ENCODE results near the gene PTGER1. TPM values are rescaled to one million over a fixed set of nuclear protein-coding genes. Genes with fewer than 3 reads are reported as not detected.

Gene PTGER1
- total and polyA plus RNA-seq, 2 experiments from 2014 or later: 0.60 to 3.5 TPM

DNA sequence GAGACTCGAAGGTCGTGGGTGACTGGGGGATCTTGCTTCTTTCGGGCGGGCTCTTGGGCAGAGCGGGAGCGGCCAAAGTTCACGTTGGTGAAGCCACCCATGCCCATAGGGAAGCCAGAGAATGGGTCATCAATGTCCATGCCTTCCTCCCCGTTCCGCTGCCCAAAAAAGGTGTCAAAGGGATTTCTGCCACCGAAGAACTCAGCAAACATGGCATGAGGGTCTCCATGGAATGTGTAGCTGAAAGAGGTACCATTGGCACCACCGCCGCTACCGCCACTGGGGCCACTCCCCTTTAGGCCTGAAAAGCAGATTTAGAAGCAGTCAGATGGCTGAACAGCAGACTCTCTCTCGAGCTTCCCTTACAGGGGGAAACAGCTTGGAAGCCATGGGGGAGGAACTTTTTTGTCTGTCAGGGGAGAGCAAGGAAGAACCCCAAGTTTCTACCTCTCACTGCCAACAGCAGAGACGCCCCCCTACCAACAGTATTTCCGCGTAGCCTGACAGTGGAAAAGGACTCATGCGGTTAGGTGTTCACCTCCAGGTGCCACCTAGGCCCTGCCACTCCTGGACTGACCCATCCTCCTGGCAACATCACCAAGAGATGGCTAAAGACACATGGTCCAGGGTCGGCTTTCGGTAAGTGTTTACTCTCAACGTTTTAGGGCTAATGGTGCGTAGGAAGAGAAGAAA, 41.7 kb upstream of the PTGER1 start:
- TF ChIP-seq, protein P1, sequence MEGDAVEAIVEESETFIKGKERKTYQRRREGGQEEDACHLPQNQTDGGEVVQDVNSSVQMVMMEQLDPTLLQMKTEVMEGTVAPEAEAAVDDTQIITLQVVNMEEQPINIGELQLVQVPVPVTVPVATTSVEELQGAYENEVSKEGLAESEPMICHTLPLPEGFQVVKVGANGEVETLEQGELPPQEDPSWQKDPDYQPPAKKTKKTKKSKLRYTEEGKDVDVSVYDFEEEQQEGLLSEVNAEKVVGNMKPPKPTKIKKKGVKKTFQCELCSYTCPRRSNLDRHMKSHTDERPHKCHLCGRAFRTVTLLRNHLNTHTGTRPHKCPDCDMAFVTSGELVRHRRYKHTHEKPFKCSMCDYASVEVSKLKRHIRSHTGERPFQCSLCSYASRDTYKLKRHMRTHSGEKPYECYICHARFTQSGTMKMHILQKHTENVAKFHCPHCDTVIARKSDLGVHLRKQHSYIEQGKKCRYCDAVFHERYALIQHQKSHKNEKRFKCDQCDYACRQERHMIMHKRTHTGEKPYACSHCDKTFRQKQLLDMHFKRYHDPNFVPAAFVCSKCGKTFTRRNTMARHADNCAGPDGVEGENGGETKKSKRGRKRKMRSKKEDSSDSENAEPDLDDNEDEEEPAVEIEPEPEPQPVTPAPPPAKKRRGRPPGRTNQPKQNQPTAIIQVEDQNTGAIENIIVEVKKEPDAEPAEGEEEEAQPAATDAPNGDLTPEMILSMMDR (IDR thresholded peaks at IDR 0.05; ENCODE audit: poor library complexity): no peak
- no peak for TF ChIP-seq EZH2phosphoT487 (IDR thresholded peaks at IDR 0.05; ENCODE audit: low read depth, severe bottlenecking, unreplicated experiment)
- no peak for TF ChIP-seq EZH2 (IDR thresholded peaks at IDR 0.05; ENCODE audit: borderline replicate concordance)
- no peak for DNase-seq (ENCODE audit: low spot score)
- Histone ChIP-seq H3K27me3 (no peaks in the 10 kb centered on the region), H4K20me1 (ENCODE audit: insufficient read depth, poor library complexity, severe bottlenecking) (peaks cover 38% of the 10 kb centered on the region), H3K4me1 (ENCODE audit: insufficient read depth) (peaks cover 27% of the 10 kb centered on the region), H3K9me3 (ENCODE audit: low read depth) (no peaks in the 10 kb centered on the region), H3K79me2 (peaks cover 39% of the 10 kb centered on the region), H3K9me2 (replicated peaks; ENCODE audit: insufficient read depth) (no peaks in the 10 kb centered on the region), H3K36me3 (replicated peaks; ENCODE audit: insufficient read depth, low read depth) (peaks cover 6% of the 10 kb centered on the region), H3K4me3 (peak overlapping the region; percentile 93), H2AFZ (no peak overlapping the region), H3K4me2 (peak overlapping the region; percentile 96), H3K27ac (peak overlapping the region; percentile 99)
- WGBS (ENCODE audit: low lambda C conversion rate, missing lambda C conversion rate): 34% methylated on average over 22 of the region's 22 CpGs

DNA sequence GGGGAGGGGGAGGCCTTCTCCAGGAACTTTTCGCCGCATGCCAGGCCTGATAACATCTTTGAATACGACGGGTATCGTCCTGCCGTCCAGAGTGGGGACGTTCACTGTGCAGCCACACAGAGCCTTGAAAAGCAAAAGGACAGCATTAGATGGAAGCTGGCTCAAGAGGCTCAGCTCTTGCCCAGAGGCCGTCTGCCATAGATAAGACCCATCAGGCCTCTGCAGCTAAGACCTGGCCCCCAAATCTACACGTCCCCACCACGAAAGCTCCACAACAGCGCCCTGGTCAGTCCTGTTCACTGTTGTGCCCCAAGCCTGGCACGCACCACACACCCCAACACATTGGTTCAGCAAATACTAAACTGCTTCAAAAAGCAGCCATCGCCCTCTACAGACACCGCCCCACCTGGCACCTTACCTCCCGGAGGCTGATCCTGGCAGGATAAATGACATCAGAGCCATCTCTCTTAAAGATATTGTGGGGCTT, 40.9 kb upstream of the PTGER1 start:
- Histone ChIP-seq H3K27ac (peak overlapping the region; percentile 99), H3K36me3 (replicated peaks; ENCODE audit: insufficient read depth, low read depth) (peaks cover 6% of the 10 kb centered on the region), H3K9me3 (ENCODE audit: low read depth) (no peaks in the 10 kb centered on the region), H3K9me2 (replicated peaks; ENCODE audit: insufficient read depth) (no peaks in the 10 kb centered on the region), H3K4me3 (peak overlapping the region; percentile 93), H4K20me1 (ENCODE audit: insufficient read depth, poor library complexity, severe bottlenecking) (peaks cover 38% of the 10 kb centered on the region), H2AFZ (no peak overlapping the region), H3K79me2 (peaks cover 39% of the 10 kb centered on the region), H3K4me1 (ENCODE audit: insufficient read depth) (peaks cover 27% of the 10 kb centered on the region), H3K27me3 (no peaks in the 10 kb centered on the region), H3K4me2 (peak overlapping the region; percentile 96)
- whole genome bisulfite sequencing (ENCODE audit: low lambda C conversion rate, missing lambda C conversion rate): 75% methylated on average over 15 of the region's 15 CpGs
- no peak for TF ChIP-seq EZH2 (IDR thresholded peaks at IDR 0.05; ENCODE audit: borderline replicate concordance)
- TF ChIP-seq, protein P1 (IDR thresholded peaks at IDR 0.05; ENCODE audit: poor library complexity): no peak
- no peak for TF ChIP-seq EZH2phosphoT487 (IDR thresholded peaks at IDR 0.05; ENCODE audit: low read depth, severe bottlenecking, unreplicated experiment)
- no peak for DNase-seq (ENCODE audit: low spot score)

DNA sequence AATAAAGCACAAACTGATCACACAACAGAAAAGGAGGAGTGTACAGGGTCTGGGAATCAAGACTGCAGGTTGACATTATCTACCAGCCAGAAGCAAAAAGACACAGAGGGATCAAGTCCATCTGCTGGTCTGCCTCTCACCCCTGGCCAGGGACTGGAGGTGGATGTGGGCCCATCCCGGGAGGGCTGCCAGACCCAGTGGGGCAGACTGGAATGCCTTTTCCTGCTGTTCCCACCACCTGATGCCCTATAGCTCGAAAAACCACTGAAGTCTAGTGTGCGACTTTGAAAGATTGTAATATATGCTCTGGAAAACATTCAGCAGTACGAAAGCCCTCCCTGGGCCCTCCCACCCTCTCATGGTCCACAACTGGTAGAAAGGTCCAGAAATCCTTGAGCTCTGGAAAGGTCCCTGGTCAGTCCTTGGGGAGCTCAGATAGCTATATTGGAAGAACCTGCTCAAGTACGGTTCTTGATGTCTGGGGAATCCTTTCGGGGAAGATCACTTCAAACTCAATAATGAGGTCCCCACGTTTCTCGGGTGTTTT, 40.4 kb upstream of the PTGER1 start:
- Histone ChIP-seq H3K4me3 (peak overlapping the region; percentile 93), H4K20me1 (ENCODE audit: insufficient read depth, poor library complexity, severe bottlenecking) (peaks cover 38% of the 10 kb centered on the region), H3K9me3 (ENCODE audit: low read depth) (no peaks in the 10 kb centered on the region), H3K36me3 (replicated peaks; ENCODE audit: insufficient read depth, low read depth) (peaks cover 6% of the 10 kb centered on the region), H3K4me2 (peak overlapping the region; percentile 96), H3K79me2 (peaks cover 39% of the 10 kb centered on the region), H3K9me2 (replicated peaks; ENCODE audit: insufficient read depth) (no peaks in the 10 kb centered on the region), H2AFZ (no peak overlapping the region), H3K4me1 (ENCODE audit: insufficient read depth) (peaks cover 27% of the 10 kb centered on the region), H3K27me3 (no peaks in the 10 kb centered on the region), H3K27ac (no peak overlapping the region)
- 92% methylated on average over 8 of the region's 8 CpGs for WGBS (ENCODE audit: low lambda C conversion rate, missing lambda C conversion rate)
- TF ChIP-seq, protein P1 (IDR thresholded peaks at IDR 0.05; ENCODE audit: poor library complexity): no peak
- TF ChIP-seq EZH2 (IDR thresholded peaks at IDR 0.05; ENCODE audit: borderline replicate concordance): no peak
- no peak for TF ChIP-seq EZH2phosphoT487 (IDR thresholded peaks at IDR 0.05; ENCODE audit: low read depth, severe bottlenecking, unreplicated experiment)
- DNase-seq (ENCODE audit: low spot score): no peak
